PC-3 (cell line): Measurements from ENCODE around the gene MYH9. TPM values are rescaled to one million over a fixed set of nuclear protein-coding genes. Genes with fewer than 3 reads are reported as not detected.
A peak's percentile ranks its signal among the peaks of the same experiment; 100 is the strongest.

Experiments used
- ATAC-seq: fragments of 200-7000 bp; cut with Tn5 transposase; 2 replicates; pipeline ENCODE4 v1.9.1; 2020; ENCODE audit warnings: mild to moderate bottlenecking, moderate library complexity
- BruUV-seq: library from RNA; stranded (reverse); fragments of 400-500 nt; replicated peaks from 2 replicates; lab custom pipeline; 2021; lab: Mats Ljungman, UMichigan
- CTCF ChIA-PET: fragments of 300-600 bp; sonication (Branson Sonifier 250); formaldehyde crosslinking; loops from one replicate; lab custom pipeline; 2022; ENCODE audit warnings: antibody characterized with exemption; lab: Charles Lee
- POLR2A ChIA-PET: fragments of 300-600 bp; sonication (Branson Sonifier 250); formaldehyde crosslinking; loops from one replicate; lab custom pipeline; 2022; ENCODE audit warnings: antibody characterized with exemption; ENCODE audit not compliant: unreplicated experiment; lab: Charles Lee
- DNase-seq: peaks from one replicate; pipeline ENCODE4 v3.0.0-alpha.2; 2015
- H2AFZ ChIP-seq: fragments of 300-600 bp; sonication (generic); 2 replicates; pipeline ENCODE4 v1.6.0; 2016; ENCODE audit warnings: antibody characterized with exemption, low read length
- H3F3A ChIP-seq: fragments of 300-600 bp; sonication (generic); one replicate; pipeline ENCODE4 v1.6.0; 2017; ENCODE audit warnings: antibody characterized with exemption, low read length, control low read depth, mild to moderate bottlenecking; ENCODE audit not compliant: unreplicated experiment
- H3K27ac ChIP-seq: fragments of 300-600 bp; sonication (generic); 2 replicates; pipeline ENCODE4 v1.5.1; 2016; ENCODE audit warnings: mild to moderate bottlenecking, low read length
- H3K27me3 ChIP-seq: fragments of 300-600 bp; sonication (generic); 2 replicates; pipeline ENCODE4 v1.6.1; 2016; ENCODE audit warnings: low read length, mixed read lengths
- H3K36me3 ChIP-seq: fragments of 300-600 bp; sonication (generic); 2 replicates; pipeline ENCODE4 v1.6.1; 2016; ENCODE audit warnings: low read depth, mixed run types, low read length, mixed read lengths
- H3K4me1 ChIP-seq: fragments of 300-600 bp; sonication (generic); 2 replicates; pipeline ENCODE4 v1.5.1; 2016; ENCODE audit warnings: low read length; ENCODE audit not compliant: insufficient read depth
- H3K4me2 ChIP-seq: fragments of 300-600 bp; sonication (generic); 2 replicates; pipeline ENCODE4 v1.6.0; 2016; ENCODE audit warnings: low read length
- H3K4me3 ChIP-seq: fragments of 300-600 bp; sonication (generic); 2 replicates; pipeline ENCODE4 v1.5.1; 2016; ENCODE audit warnings: mild to moderate bottlenecking, low read length, mixed read lengths
- H3K79me2 ChIP-seq: fragments of 300-600 bp; sonication (generic); 2 replicates; pipeline ENCODE4 v1.6.1; 2017; ENCODE audit warnings: low read length, mixed read lengths
- H3K9ac ChIP-seq: fragments of 300-600 bp; sonication (generic); 2 replicates; pipeline ENCODE4 v1.6.0; 2016; ENCODE audit warnings: mild to moderate bottlenecking, low read length
- H3K9me2 ChIP-seq: fragments of 300-600 bp; sonication (generic); replicated peaks from 2 replicates; pipeline ENCODE4 v1.6.1; 2016; ENCODE audit warnings: mixed run types, low read length, mixed read lengths
- H3K9me3 ChIP-seq: fragments of 300-600 bp; sonication (generic); 2 replicates; pipeline ENCODE4 v1.6.1; 2016; ENCODE audit warnings: low read length, mixed read lengths
- H4K20me1 ChIP-seq: fragments of 300-600 bp; sonication (generic); 2 replicates; pipeline ENCODE4 v1.6.1; 2016; ENCODE audit warnings: low read length, mixed read lengths
- CTCF ChIP-seq: fragments of 300-600 bp; sonication (generic); conservative IDR thresholded peaks from 2 replicates; pipeline ENCODE4 v1.5.1; 2017; ENCODE audit warnings: antibody characterized with exemption, low read depth, mild to moderate bottlenecking, low read length
- EZH2 ChIP-seq: fragments of 300-600 bp; sonication (generic); IDR thresholded peaks from one replicate; pipeline ENCODE4 v1.6.1; 2017; ENCODE audit warnings: antibody characterized with exemption, mild to moderate bottlenecking, low read length; ENCODE audit not compliant: unreplicated experiment
- EZH2phosphoT487 ChIP-seq: fragments of 300-600 bp; sonication (generic); IDR thresholded peaks from 2 replicates; pipeline ENCODE4 v1.6.1; 2018; ENCODE audit warnings: mild to moderate bottlenecking, antibody characterized with exemption, low read length, borderline replicate concordance
- intact Hi-C: fragments of 100-400 bp; cut with micrococcal nuclease; formaldehyde crosslinking; loops from 2 replicates; pipeline ENCODE4 v1.9.0; 2023
- total RNA-seq: library from RNA; depleted of rRNA; stranded (reverse); fragments of >200 nt; gene quantifications from 2 replicates; pipeline ENCODE4 v1.2.3, GENCODE V29; 2014

The MYH9 gene
- total RNA-seq, 1 experiment from 2014 or later: 357 TPM

- no TSS peak for BruUV-seq
- POLR2A ChIA-PET: no interaction called here
- no peaks in the 10 kb centered on the region for H3K9me3 ChIP-seq
These were observed 103.6 kb downstream of the MYH9 start for GRCh38 chr22:36284171-36284571.

GRCh38 chr22:36282328-36282831, 105.4 kb downstream of the MYH9 start:
- intact Hi-C loops: no loop called here
- H3K79me2 ChIP-seq: no peaks in the 10 kb centered on the region

More at GRCh38 chr22:36284171-36284571, 103.6 kb downstream of the MYH9 start:
- H3K4me3 ChIP-seq: no peak overlapping the region
- DNase-seq (no peak), ATAC-seq (no peak)
- no peaks in the 10 kb centered on the region for H3K9me2 ChIP-seq
- H3K4me2 ChIP-seq: no peak overlapping the region
- peaks cover 58% of the 10 kb centered on the region for H3K36me3 ChIP-seq
- CTCF ChIA-PET: no interaction called here
- H4K20me1 ChIP-seq: no peaks in the 10 kb centered on the region
- no peaks in the 10 kb centered on the region for H3K4me1 ChIP-seq
- H3K9ac ChIP-seq: no peak overlapping the region
- no peaks in the 10 kb centered on the region for H3K79me2 ChIP-seq
- intact Hi-C loops: no loop called here
- no peak overlapping the region for H3K27ac ChIP-seq
- no peak overlapping the region for H2AFZ ChIP-seq
- H3F3A ChIP-seq: no peaks in the 10 kb centered on the region
- TF ChIP-seq EZH2phosphoT487 (no peak), EZH2 (no peak), CTCF (no peak)
- H3K27me3 ChIP-seq: no peaks in the 10 kb centered on the region

GRCh38 chr22:36281781-36282327, 105.9 kb downstream of the MYH9 start:
- Histone ChIP-seq H3K79me2 (no peaks in the 10 kb centered on the region), H3K9me2 (no peaks in the 10 kb centered on the region), H3K4me2 (no peak overlapping the region), H3K36me3 (peaks cover 48% of the 10 kb centered on the region), H3K27me3 (no peaks in the 10 kb centered on the region), H3K27ac (no peak overlapping the region), H2AFZ (no peak overlapping the region), H3K9ac (no peak overlapping the region), H3K9me3 (no peaks in the 10 kb centered on the region), H3K4me1 (no peaks in the 10 kb centered on the region), H3K4me3 (no peak overlapping the region), H4K20me1 (no peaks in the 10 kb centered on the region), H3F3A (no peaks in the 10 kb centered on the region)
- TSS peak; percentile 64 for BruUV-seq
- no peak for TF ChIP-seq EZH2phosphoT487
- no peak for TF ChIP-seq CTCF
- TF ChIP-seq EZH2: no peak
- no peak for ATAC-seq
- ChIA-PET CTCF (no interaction called here), POLR2A (no interaction called here)
- no peak for DNase-seq
- intact Hi-C loops: no loop called here

More at GRCh38 chr22:36282328-36282831, 105.4 kb downstream of the MYH9 start:
- H3K4me1 ChIP-seq: no peaks in the 10 kb centered on the region
- H3K36me3 ChIP-seq: peaks cover 52% of the 10 kb centered on the region
- no peaks in the 10 kb centered on the region for H3K9me2 ChIP-seq
- H3K27me3 ChIP-seq: no peaks in the 10 kb centered on the region
- H4K20me1 ChIP-seq: no peaks in the 10 kb centered on the region
- ATAC-seq (no peak), DNase-seq (no peak)
- H3K9ac ChIP-seq: no peak overlapping the region
- H2AFZ ChIP-seq: no peak overlapping the region
- no peaks in the 10 kb centered on the region for H3K9me3 ChIP-seq
- CTCF ChIA-PET: no interaction called here
- BruUV-seq: no TSS peak
- H3K4me3 ChIP-seq: no peak overlapping the region
- POLR2A ChIA-PET: no interaction called here
- no peak overlapping the region for H3K4me2 ChIP-seq
- no peak overlapping the region for H3K27ac ChIP-seq
- H3F3A ChIP-seq: no peaks in the 10 kb centered on the region
- no peak for TF ChIP-seq EZH2
